Liver (tissue), 9 donors: ENCODE results near the gene STXBP6. TPM values are rescaled to one million over a fixed set of nuclear protein-coding genes. Genes with fewer than 3 reads are reported as not detected.

Experiments
- DNase-seq: peaks from one replicate; pipeline ENCODE4 v3.0.0-alpha.2; 2017; ENCODE audit warnings: low spot score
- H3K27ac ChIP-seq, 2 donors: one replicate each; pipeline ENCODE4 v1.7.0; 2013; ENCODE audit warnings: inconsistent platforms in 2 of 2, low read length in 2 of 2, control low read depth in 1 of 2, low read depth in 1 of 2, mild to moderate bottlenecking in 1 of 2
- H3K27me3 ChIP-seq, 4 donors: one replicate each; pipeline versions ENCODE4 v1.6.1 to v1.7.0; 2013; ENCODE audit warnings: low read length in 3 of 4, inconsistent platforms in 1 of 4, mild to moderate bottlenecking in 1 of 4, moderate library complexity in 1 of 4; ENCODE audit not compliant: control insufficient read depth in 4 of 4, insufficient read depth in 4 of 4
- H3K36me3 ChIP-seq, 4 donors: one replicate each; pipeline versions ENCODE4 v1.6.1 to v1.7.0; 2013; ENCODE audit warnings: low read length in 3 of 4, mild to moderate bottlenecking in 3 of 4, low read depth in 1 of 4, moderate library complexity in 1 of 4; ENCODE audit not compliant: control insufficient read depth in 4 of 4, insufficient read depth in 3 of 4
- H3K4me1 ChIP-seq, 4 donors: one replicate each; pipeline versions ENCODE4 v1.6.1 to v1.7.0; 2013; ENCODE audit warnings: low read length in 3 of 4, mild to moderate bottlenecking in 3 of 4, moderate library complexity in 1 of 4; ENCODE audit not compliant: control insufficient read depth in 4 of 4, insufficient read depth in 4 of 4
- H3K4me3 ChIP-seq, 3 donors: one replicate each; pipeline versions ENCODE4 v1.6.1 to v1.7.0; 2013; ENCODE audit warnings: low read length in 3 of 3, control low read depth in 1 of 3, low read depth in 1 of 3, mild to moderate bottlenecking in 1 of 3
- H3K9ac ChIP-seq, 2 donors: one replicate each; pipeline ENCODE4 v1.7.0; 2013; ENCODE audit warnings: low read length in 2 of 2, mild to moderate bottlenecking in 2 of 2, moderate library complexity in 2 of 2, control low read depth in 1 of 2, low read depth in 1 of 2
- H3K9me3 ChIP-seq, 4 donors: one replicate each; pipeline versions ENCODE4 v1.6.1 to v1.7.0; 2013; ENCODE audit warnings: low read length in 3 of 4; ENCODE audit not compliant: control insufficient read depth in 4 of 4
- FOXA1 ChIP-seq: IDR thresholded peaks from 2 replicates; pipeline ENCODE4 v1.6.1; 2016; ENCODE audit warnings: antibody characterized with exemption
- FOXA2 ChIP-seq: IDR thresholded peaks from 2 replicates; pipeline ENCODE4 v1.6.1; 2016; ENCODE audit warnings: antibody characterized with exemption
- HNF4A ChIP-seq, 2 donors: conservative IDR thresholded peaks; 2 replicates each; pipeline ENCODE4 v1.6.1; 2016; ENCODE audit warnings: antibody characterized with exemption in 2 of 2, mild to moderate bottlenecking in 2 of 2
- HNF4G ChIP-seq: IDR thresholded peaks from 2 replicates; pipeline ENCODE4 v1.6.1; 2016; ENCODE audit warnings: antibody characterized with exemption
- JUND ChIP-seq, 2 donors: IDR thresholded peaks; 2 replicates each; pipeline ENCODE4 v1.6.1; 2016; ENCODE audit warnings: antibody characterized with exemption in 2 of 2
- NR2F2 ChIP-seq: IDR thresholded peaks from 2 replicates; pipeline ENCODE4 v1.6.1; 2016; ENCODE audit warnings: antibody characterized with exemption
- RAD21 ChIP-seq, 2 donors: IDR thresholded peaks; 2 replicates each; pipeline ENCODE4 v1.6.1; 2016; ENCODE audit warnings: antibody characterized with exemption in 2 of 2, mild to moderate bottlenecking in 2 of 2
- SP1 ChIP-seq: IDR thresholded peaks from 2 replicates; pipeline ENCODE4 v1.6.1; 2018; ENCODE audit warnings: antibody characterized with exemption, mild to moderate bottlenecking
- TAF1 ChIP-seq: conservative IDR thresholded peaks from 2 replicates; pipeline ENCODE4 v1.6.1; 2016; ENCODE audit warnings: antibody characterized with exemption, mild to moderate bottlenecking
- ZBTB33 ChIP-seq: IDR thresholded peaks from 2 replicates; pipeline ENCODE4 v1.6.1; 2016; ENCODE audit warnings: antibody characterized with exemption
- WGBS: extraction: QIAGEN DNeasy Blood & Tissue Kit; methylation state at CpG from one replicate; pipeline ENCODE4 v1.1.7; 2013; 5-methylcytosine and 5-hydroxymethylcytosine counted together
- polyA plus RNA-seq, 2 donors: library from polyadenylated mRNA; stranded (reverse) in 1 of 2; unstranded in 1 of 2; fragments of 200-250 nt in 1 of 2; fragments of >200 nt in 1 of 2; fragmentation: Nextera tagmentation in 1 of 2; extraction: Ambion mirVana in 1 of 2; gene quantifications; one replicate each; pipeline versions ENCODE4 v1.2.1 to v1.2.3, GENCODE V29; 2013 to 2015
- total RNA-seq, 2 donors: library from RNA; depleted of rRNA; stranded (reverse); fragments of >200 nt; gene quantifications; one replicate each; pipeline ENCODE4 v1.2.3, GENCODE V29; 2014
- TF ChIP-seq, protein P1 (sequence below): IDR thresholded peaks from 2 replicates; pipeline ENCODE4 v1.6.1; 2016; ENCODE audit warnings: antibody characterized with exemption, mild to moderate bottlenecking
- TF ChIP-seq, protein P2 (sequence below): IDR thresholded peaks from 2 replicates; pipeline ENCODE4 v1.6.1; 2016; ENCODE audit warnings: antibody characterized with exemption
- donor health status: healthy.
- donor health status: healthy.
- donor health status: healthy.
- donor health status: healthy.
- donor health status: healthy.

Gene STXBP6
- total and polyA plus RNA-seq, 4 donors, result 1.4 to 3.8 (median 1.8) TPM

GRCh38 chr14:24909523-24910302 is 140.2 kb downstream of the STXBP6 start:
- H3K27ac ChIP-seq, result no peak overlapping the region
- H3K9me3 ChIP-seq, result no peaks in the 10 kb centered on the region
- no peaks in the 10 kb centered on the region for H3K36me3 ChIP-seq
- no peak overlapping the region for H3K9ac ChIP-seq
- H3K4me3 ChIP-seq, result no peak overlapping the region
- H3K27me3 ChIP-seq, result no peaks in the 10 kb centered on the region
- 92% methylated on average over 6 of the region's 6 CpGs for WGBS
- TF ChIP-seq, protein P1, sequence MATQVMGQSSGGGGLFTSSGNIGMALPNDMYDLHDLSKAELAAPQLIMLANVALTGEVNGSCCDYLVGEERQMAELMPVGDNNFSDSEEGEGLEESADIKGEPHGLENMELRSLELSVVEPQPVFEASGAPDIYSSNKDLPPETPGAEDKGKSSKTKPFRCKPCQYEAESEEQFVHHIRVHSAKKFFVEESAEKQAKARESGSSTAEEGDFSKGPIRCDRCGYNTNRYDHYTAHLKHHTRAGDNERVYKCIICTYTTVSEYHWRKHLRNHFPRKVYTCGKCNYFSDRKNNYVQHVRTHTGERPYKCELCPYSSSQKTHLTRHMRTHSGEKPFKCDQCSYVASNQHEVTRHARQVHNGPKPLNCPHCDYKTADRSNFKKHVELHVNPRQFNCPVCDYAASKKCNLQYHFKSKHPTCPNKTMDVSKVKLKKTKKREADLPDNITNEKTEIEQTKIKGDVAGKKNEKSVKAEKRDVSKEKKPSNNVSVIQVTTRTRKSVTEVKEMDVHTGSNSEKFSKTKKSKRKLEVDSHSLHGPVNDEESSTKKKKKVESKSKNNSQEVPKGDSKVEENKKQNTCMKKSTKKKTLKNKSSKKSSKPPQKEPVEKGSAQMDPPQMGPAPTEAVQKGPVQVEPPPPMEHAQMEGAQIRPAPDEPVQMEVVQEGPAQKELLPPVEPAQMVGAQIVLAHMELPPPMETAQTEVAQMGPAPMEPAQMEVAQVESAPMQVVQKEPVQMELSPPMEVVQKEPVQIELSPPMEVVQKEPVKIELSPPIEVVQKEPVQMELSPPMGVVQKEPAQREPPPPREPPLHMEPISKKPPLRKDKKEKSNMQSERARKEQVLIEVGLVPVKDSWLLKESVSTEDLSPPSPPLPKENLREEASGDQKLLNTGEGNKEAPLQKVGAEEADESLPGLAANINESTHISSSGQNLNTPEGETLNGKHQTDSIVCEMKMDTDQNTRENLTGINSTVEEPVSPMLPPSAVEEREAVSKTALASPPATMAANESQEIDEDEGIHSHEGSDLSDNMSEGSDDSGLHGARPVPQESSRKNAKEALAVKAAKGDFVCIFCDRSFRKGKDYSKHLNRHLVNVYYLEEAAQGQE, result no peak
- TF ChIP-seq RAD21 (IDR thresholded peaks at IDR 0.05) (no peak), TAF1 (no peak), HNF4A (conservative IDR thresholded peaks at IDR 0.05) (no peak), HNF4G (no peak), SP1 (no peak), FOXA1 (no peak), ZBTB33 (no peak), JUND (IDR thresholded peaks at IDR 0.05) (no peak), NR2F2 (no peak)
- TF ChIP-seq, protein P2, sequence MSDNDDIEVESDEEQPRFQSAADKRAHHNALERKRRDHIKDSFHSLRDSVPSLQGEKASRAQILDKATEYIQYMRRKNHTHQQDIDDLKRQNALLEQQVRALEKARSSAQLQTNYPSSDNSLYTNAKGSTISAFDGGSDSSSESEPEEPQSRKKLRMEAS, result no peak
- peaks cover 0 to 10% (median 2%) of the 10 kb centered on the region in 4 donors for H3K4me1 ChIP-seq
- no peak for DNase-seq

GRCh38 chr14:24908592-24909236 is 141.2 kb downstream of the STXBP6 start:
- no peaks in the 10 kb centered on the region for H3K27me3 ChIP-seq
- H3K27ac ChIP-seq, result no peak overlapping the region
- TF ChIP-seq NR2F2, result no peak
- no peak for TF ChIP-seq TAF1
- no peak for TF ChIP-seq FOXA2
- TF ChIP-seq HNF4A (conservative IDR thresholded peaks at IDR 0.05), result no peak
- no peaks in the 10 kb centered on the region for H3K9me3 ChIP-seq
- H3K4me3 ChIP-seq, result no peak overlapping the region
- DNase-seq, result no peak
- H3K36me3 ChIP-seq, result no peaks in the 10 kb centered on the region
- no peak overlapping the region for H3K9ac ChIP-seq
- WGBS, result 87% methylated on average over 4 of the region's 4 CpGs
- H3K4me1 ChIP-seq, result peaks cover 0 to 10% (median 2%) of the 10 kb centered on the region in 4 donors
